ENCODE measurements around the gene PHC2.

- TF ChIP-seq, protein P1, sequence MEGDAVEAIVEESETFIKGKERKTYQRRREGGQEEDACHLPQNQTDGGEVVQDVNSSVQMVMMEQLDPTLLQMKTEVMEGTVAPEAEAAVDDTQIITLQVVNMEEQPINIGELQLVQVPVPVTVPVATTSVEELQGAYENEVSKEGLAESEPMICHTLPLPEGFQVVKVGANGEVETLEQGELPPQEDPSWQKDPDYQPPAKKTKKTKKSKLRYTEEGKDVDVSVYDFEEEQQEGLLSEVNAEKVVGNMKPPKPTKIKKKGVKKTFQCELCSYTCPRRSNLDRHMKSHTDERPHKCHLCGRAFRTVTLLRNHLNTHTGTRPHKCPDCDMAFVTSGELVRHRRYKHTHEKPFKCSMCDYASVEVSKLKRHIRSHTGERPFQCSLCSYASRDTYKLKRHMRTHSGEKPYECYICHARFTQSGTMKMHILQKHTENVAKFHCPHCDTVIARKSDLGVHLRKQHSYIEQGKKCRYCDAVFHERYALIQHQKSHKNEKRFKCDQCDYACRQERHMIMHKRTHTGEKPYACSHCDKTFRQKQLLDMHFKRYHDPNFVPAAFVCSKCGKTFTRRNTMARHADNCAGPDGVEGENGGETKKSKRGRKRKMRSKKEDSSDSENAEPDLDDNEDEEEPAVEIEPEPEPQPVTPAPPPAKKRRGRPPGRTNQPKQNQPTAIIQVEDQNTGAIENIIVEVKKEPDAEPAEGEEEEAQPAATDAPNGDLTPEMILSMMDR (IDR thresholded peaks at IDR 0.05; ENCODE audit: insufficient read depth, low read length, poor library complexity, severe bottlenecking) = no peak
- no peak for TF ChIP-seq EZH2phosphoT487 (conservative IDR thresholded peaks at IDR 0.05; ENCODE audit: low read length)
These were observed 89.7 kb downstream of the PHC2 start for GRCh38 chr1:33341190-33341589.
